Astrocyte (in vitro differentiated cells and primary cell): ENCODE results near the gene HTRA1. TPM values are rescaled to one million over a fixed set of nuclear protein-coding genes. Genes with fewer than 3 reads are reported as not detected.

Experiments
- DNase-seq: peaks from one replicate; pipeline ENCODE4 v3.0.0-alpha.2; 2010; ENCODE audit warnings: low read depth
- FAIRE-seq: peaks from 2 replicates; lab custom pipeline; 2011; peaks lifted over from hg19 to GRCh38; lab: Jason Lieb, UNC
- H2AFZ ChIP-seq: 2 replicates; pipeline ENCODE4 v1.6.0; 2012; ENCODE audit warnings: low read depth, low read length, inconsistent platforms
- H3K27ac ChIP-seq: 2 replicates; pipeline ENCODE4 v1.5.1; 2011; ENCODE audit warnings: low read depth, low read length, inconsistent platforms
- H3K27me3 ChIP-seq: 2 replicates; pipeline ENCODE4 v1.6.0; 2011; ENCODE audit warnings: low read length, inconsistent platforms; ENCODE audit not compliant: insufficient read depth
- H3K36me3 ChIP-seq: 2 replicates; pipeline ENCODE4 v1.5.1; 2011; ENCODE audit warnings: low read length, inconsistent platforms; ENCODE audit not compliant: insufficient read depth
- H3K4me1 ChIP-seq: 2 replicates; pipeline ENCODE4 v1.5.1; 2011; ENCODE audit warnings: low read length, inconsistent platforms; ENCODE audit not compliant: insufficient read depth
- H3K4me2 ChIP-seq: 2 replicates; pipeline ENCODE4 v1.6.0; 2012; ENCODE audit warnings: low read length, inconsistent platforms
- H3K4me3 ChIP-seq: 2 replicates; pipeline ENCODE4 v1.5.1; 2011; ENCODE audit warnings: low read depth, mild to moderate bottlenecking, low read length, inconsistent platforms; ENCODE audit not compliant: insufficient read depth
- H3K79me2 ChIP-seq: 2 replicates; pipeline ENCODE4 v1.6.0; 2012; ENCODE audit warnings: mild to moderate bottlenecking, low read length, inconsistent platforms; ENCODE audit not compliant: insufficient read depth
- H3K9ac ChIP-seq: 2 replicates; pipeline ENCODE4 v1.6.0; 2012; ENCODE audit warnings: mild to moderate bottlenecking, low read length, inconsistent platforms
- H3K9me3 ChIP-seq: 2 replicates; pipeline ENCODE4 v1.5.1; 2012; ENCODE audit warnings: low read depth, mild to moderate bottlenecking, low read length, inconsistent platforms; ENCODE audit not compliant: insufficient read depth
- H4K20me1 ChIP-seq: 2 replicates; pipeline ENCODE4 v1.6.0; 2012; ENCODE audit warnings: low read length, inconsistent platforms; ENCODE audit not compliant: insufficient read depth
- H3K27ac Mint-ChIP-seq: one replicate; pipeline ENCODE4 v1.8.0; 2021; ENCODE audit warnings: mild to moderate bottlenecking, mixed read lengths; ENCODE audit not compliant: unreplicated experiment
- H3K27me3 Mint-ChIP-seq: one replicate; pipeline ENCODE4 v1.8.0; 2021; ENCODE audit warnings: low read depth, mixed read lengths; ENCODE audit not compliant: unreplicated experiment
- H3K36me3 Mint-ChIP-seq: one replicate; pipeline ENCODE4 v1.8.0; 2021; ENCODE audit warnings: low read depth, mixed read lengths; ENCODE audit not compliant: unreplicated experiment
- H3K4me1 Mint-ChIP-seq: one replicate; pipeline ENCODE4 v1.8.0; 2021; ENCODE audit warnings: low read depth, mixed read lengths; ENCODE audit not compliant: unreplicated experiment
- H3K4me3 Mint-ChIP-seq: one replicate; pipeline ENCODE4 v1.8.0; 2021; ENCODE audit warnings: mild to moderate bottlenecking, moderate library complexity, mixed read lengths; ENCODE audit not compliant: unreplicated experiment
- H3K9me3 Mint-ChIP-seq: one replicate; pipeline ENCODE4 v1.8.0; 2021; ENCODE audit warnings: mild to moderate bottlenecking, mixed read lengths; ENCODE audit not compliant: unreplicated experiment
- EZH2 ChIP-seq: IDR thresholded peaks from 2 replicates; pipeline ENCODE4 v1.6.1; 2012; ENCODE audit warnings: mild to moderate bottlenecking, low read length, inconsistent platforms; ENCODE audit not compliant: insufficient read depth
- total RNA-seq: library from RNA; stranded (reverse); gene quantifications from 2 replicates; pipeline ENCODE4 v1.2.1, GENCODE V29; 2021
- TF ChIP-seq, protein P1 (sequence below): IDR thresholded peaks from 2 replicates; pipeline ENCODE4 v1.5.1; 2011; ENCODE audit warnings: low read depth, mild to moderate bottlenecking, inconsistent platforms, low read length, moderate library complexity; ENCODE audit not compliant: insufficient read depth

Gene HTRA1
- total RNA-seq, 1 donor from 2014 or later, result 34.9 TPM

DNA sequence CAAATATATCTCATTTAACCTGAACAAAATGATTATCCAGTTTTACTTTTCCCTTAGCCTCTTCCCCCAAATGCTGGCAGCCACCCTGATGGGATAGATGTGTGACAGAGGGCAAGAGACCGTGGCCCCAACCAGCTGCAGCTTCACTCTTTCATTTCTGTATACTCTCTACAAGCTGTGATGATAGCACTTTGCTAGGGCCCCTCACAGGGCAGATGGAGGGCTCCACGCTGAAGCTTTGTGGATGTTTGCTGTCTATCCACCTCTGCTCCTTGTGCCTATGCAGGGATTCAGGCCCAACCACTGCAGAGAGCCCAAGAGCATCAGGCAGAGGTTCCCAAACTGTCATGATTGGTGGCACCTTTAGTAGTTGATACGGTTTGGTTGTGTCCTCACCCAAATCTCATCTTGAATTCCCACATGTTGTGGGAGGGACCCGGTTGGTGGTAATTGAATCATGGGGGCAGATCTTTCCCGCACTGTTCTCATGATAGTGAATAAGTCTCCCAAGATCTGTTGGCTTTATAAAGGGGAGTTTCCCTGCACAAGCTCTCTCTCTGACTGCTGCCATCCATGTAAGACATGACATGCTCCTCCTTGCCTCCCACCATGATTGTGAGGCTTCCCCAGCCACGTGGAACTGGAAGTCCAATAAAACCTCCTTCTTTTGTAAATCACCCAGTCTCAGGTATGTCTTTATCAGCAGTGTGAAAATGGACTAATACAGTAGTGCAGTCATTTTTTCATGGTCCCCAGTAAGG lies 20.1 kb downstream of the HTRA1 start:
- Histone ChIP-seq H3K4me1 (peaks cover under 1% of the 10 kb centered on the region), H3K4me3 (no peak overlapping the region), H3K27me3 (no peaks in the 10 kb centered on the region), H3K36me3 (no peaks in the 10 kb centered on the region), H3K27ac (no peak overlapping the region), H3K4me2 (no peak overlapping the region), H3K9me3 (no peaks in the 10 kb centered on the region), H4K20me1 (peaks cover 1% of the 10 kb centered on the region), H3K79me2 (no peaks in the 10 kb centered on the region), H2AFZ (no peak overlapping the region), H3K9ac (no peak overlapping the region)
- Mint-ChIP-seq H3K4me3 (no peak overlapping the region), H3K4me1 (peaks cover 12% of the 10 kb centered on the region), H3K27me3 (peaks cover 12% of the 10 kb centered on the region), H3K27ac (no peak overlapping the region), H3K9me3 (peaks cover 5% of the 10 kb centered on the region), H3K36me3 (peaks cover 6% of the 10 kb centered on the region)
- DNase-seq (no peak), FAIRE-seq (no peak)
- TF ChIP-seq, protein P1, sequence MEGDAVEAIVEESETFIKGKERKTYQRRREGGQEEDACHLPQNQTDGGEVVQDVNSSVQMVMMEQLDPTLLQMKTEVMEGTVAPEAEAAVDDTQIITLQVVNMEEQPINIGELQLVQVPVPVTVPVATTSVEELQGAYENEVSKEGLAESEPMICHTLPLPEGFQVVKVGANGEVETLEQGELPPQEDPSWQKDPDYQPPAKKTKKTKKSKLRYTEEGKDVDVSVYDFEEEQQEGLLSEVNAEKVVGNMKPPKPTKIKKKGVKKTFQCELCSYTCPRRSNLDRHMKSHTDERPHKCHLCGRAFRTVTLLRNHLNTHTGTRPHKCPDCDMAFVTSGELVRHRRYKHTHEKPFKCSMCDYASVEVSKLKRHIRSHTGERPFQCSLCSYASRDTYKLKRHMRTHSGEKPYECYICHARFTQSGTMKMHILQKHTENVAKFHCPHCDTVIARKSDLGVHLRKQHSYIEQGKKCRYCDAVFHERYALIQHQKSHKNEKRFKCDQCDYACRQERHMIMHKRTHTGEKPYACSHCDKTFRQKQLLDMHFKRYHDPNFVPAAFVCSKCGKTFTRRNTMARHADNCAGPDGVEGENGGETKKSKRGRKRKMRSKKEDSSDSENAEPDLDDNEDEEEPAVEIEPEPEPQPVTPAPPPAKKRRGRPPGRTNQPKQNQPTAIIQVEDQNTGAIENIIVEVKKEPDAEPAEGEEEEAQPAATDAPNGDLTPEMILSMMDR, result no peak
- no peak for TF ChIP-seq EZH2

DNA sequence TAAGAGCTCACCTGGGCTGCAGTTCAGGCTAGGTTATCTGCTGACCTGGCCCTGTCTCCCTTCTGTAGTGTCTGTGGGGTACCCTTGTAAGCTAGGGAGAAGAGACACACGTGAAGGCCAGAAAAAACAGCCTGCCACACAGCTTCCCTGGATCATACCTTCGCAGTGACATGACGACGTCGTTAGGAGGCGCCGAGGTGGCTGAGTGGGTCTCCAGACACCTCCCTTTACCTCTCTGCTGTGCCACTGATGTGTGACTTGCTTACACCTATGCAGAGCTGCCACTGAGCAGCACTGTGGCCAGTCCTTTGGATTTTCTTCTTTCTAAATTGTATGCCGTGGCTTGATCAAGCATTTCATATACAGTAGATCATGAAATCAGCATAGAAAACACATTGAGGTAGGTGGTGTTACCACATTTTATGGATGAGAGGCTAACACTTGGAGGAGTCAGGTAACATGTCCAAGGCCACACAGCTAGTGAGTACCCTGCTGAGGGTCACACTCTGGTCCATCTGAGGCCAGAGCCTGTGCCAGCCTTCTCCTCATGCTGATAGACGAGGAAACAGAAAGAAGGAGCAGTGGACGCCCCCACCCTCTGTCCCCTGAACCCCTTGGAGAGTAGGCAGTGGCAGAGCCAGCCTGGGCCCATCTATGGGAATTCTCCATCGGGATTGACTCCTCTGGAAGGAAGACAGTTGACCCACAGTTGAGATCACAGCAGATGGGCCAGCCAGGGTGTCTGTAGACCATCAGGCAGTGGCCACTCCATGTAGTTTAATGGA lies 23.1 kb downstream of the HTRA1 start:
- H3K9me3 ChIP-seq, result no peaks in the 10 kb centered on the region
- Mint-ChIP-seq H3K36me3 (peaks cover 6% of the 10 kb centered on the region), H3K4me3 (no peak overlapping the region), H3K9me3 (peaks cover 9% of the 10 kb centered on the region), H3K4me1 (peaks cover 2% of the 10 kb centered on the region), H3K27me3 (peaks cover 11% of the 10 kb centered on the region), H3K27ac (no peak overlapping the region)
- H3K27ac ChIP-seq, result no peak overlapping the region
- peaks cover 3% of the 10 kb centered on the region for H3K4me1 ChIP-seq
- H4K20me1 ChIP-seq, result peaks cover 4% of the 10 kb centered on the region
- H3K4me2 ChIP-seq, result no peak overlapping the region
- no peaks in the 10 kb centered on the region for H3K79me2 ChIP-seq
- H3K36me3 ChIP-seq, result no peaks in the 10 kb centered on the region
- no peaks in the 10 kb centered on the region for H3K27me3 ChIP-seq
- TF ChIP-seq, protein P1, result no peak
- H3K9ac ChIP-seq, result no peak overlapping the region
- DNase-seq (no peak), FAIRE-seq (no peak)
- H2AFZ ChIP-seq, result no peak overlapping the region
- H3K4me3 ChIP-seq, result no peak overlapping the region
